ENCODE results near the gene FGF14. TPM values are rescaled to one million over a fixed set of nuclear protein-coding genes. Genes with fewer than 3 reads are reported as not detected.

Gene FGF14
- total and polyA plus RNA-seq, 2 of the 4 experiments (the other 2 are of a cell fraction) = under 0.01 TPM; not detected in 1

- intact Hi-C loops (cut with micrococcal nuclease) = no loop called here
- Histone ChIP-seq H4K20me1 (ENCODE audit: insufficient read depth, low read length) (no peaks in the 10 kb centered on the region), H3K9ac (ENCODE audit: low read depth, low read length) (no peak overlapping the region), H2BK15ac (ENCODE audit: low read depth, low read length) (no peak overlapping the region), H2BK20ac (ENCODE audit: low read depth, low read length) (no peak overlapping the region), H2BK5ac (ENCODE audit: low read depth, low read length, poor library complexity, severe bottlenecking) (no peak overlapping the region), H3K36me3 (ENCODE audit: control insufficient read depth, insufficient read depth, low read length) (no peaks in the 10 kb centered on the region), H4K5ac (ENCODE audit: low read depth, low read length) (no peak overlapping the region), H2BK120ac (ENCODE audit: low read depth, low read length) (no peak overlapping the region), H3K79me1 (ENCODE audit: low read depth in 1 of 2, low read length in 2 of 2) (no peaks in the 10 kb centered on the region), H3K18ac (ENCODE audit: low read depth, low read length) (no peak overlapping the region), H3K4me2 (ENCODE audit: low read depth, low read length) (no peak overlapping the region), H2AK5ac (ENCODE audit: low read depth, low read length) (no peak overlapping the region), H3K27ac (ENCODE audit: insufficient read depth, low read length) (no peak overlapping the region), H3K9me3 (ENCODE audit: control insufficient read depth, insufficient read depth, low read length) (no peaks in the 10 kb centered on the region), H3K9me1 (ENCODE audit: insufficient read depth, low read length) (no peaks in the 10 kb centered on the region), H2AFZ (replicated peaks; ENCODE audit: low read length, poor library complexity) (no peak overlapping the region), H4K8ac (ENCODE audit: low read depth in 2 of 2, low read length in 2 of 2) (no peak overlapping the region), H4K91ac (ENCODE audit: insufficient read depth, low read depth, low read length) (no peak overlapping the region), H3K14ac (replicated peaks; ENCODE audit: low read depth, low read length) (no peak overlapping the region), H3K4me1 (ENCODE audit: control insufficient read depth, insufficient read depth, low read length) (no peaks in the 10 kb centered on the region), H3K4ac (ENCODE audit: low read depth, low read length) (no peak overlapping the region), H3K56ac (ENCODE audit: extremely low read depth, insufficient read depth, low read length) (no peak overlapping the region), H2AK9ac (replicated peaks; ENCODE audit: low read depth, low read length, poor library complexity) (no peak overlapping the region), H3K4me3 (ENCODE audit: insufficient read depth, low read depth, low read length) (no peak overlapping the region), H3K23ac (ENCODE audit: low read depth, low read length) (no peak overlapping the region), H3K27me3 (ENCODE audit: control insufficient read depth, insufficient read depth, low read length) (no peaks in the 10 kb centered on the region; the same call in 1 of the 2 replicates)
- ChIA-PET POLR2A (ENCODE audit: unreplicated experiment) (no interaction called here), CTCF (no interaction called here)
- ATAC-seq (ENCODE audit: low read depth) = no peak
- TF ChIP-seq CTCF (conservative IDR thresholded peaks at IDR 0.05; ENCODE audit: low read depth, low read length) = no peak
- TF ChIP-seq, protein P1, sequence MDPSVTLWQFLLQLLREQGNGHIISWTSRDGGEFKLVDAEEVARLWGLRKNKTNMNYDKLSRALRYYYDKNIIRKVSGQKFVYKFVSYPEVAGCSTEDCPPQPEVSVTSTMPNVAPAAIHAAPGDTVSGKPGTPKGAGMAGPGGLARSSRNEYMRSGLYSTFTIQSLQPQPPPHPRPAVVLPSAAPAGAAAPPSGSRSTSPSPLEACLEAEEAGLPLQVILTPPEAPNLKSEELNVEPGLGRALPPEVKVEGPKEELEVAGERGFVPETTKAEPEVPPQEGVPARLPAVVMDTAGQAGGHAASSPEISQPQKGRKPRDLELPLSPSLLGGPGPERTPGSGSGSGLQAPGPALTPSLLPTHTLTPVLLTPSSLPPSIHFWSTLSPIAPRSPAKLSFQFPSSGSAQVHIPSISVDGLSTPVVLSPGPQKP (IDR thresholded peaks at IDR 0.05; ENCODE audit: borderline replicate concordance, low read depth, low read length) = no peak
- no peak for TF ChIP-seq BHLHE40 (IDR thresholded peaks at IDR 0.05; ENCODE audit: low read depth, low read length)
- no peak for TF ChIP-seq MAZ (IDR thresholded peaks at IDR 0.05; ENCODE audit: borderline replicate concordance, low read depth, low read length)
- no peak for TF ChIP-seq USF2 (IDR thresholded peaks at IDR 0.05; ENCODE audit: low read depth, low read length)
- TF ChIP-seq MAFK (IDR thresholded peaks at IDR 0.05; ENCODE audit: low read depth, low read length) = no peak
- TF ChIP-seq POLR2A (IDR thresholded peaks at IDR 0.05; ENCODE audit: low read depth, low read length) = no peak
- TF ChIP-seq FOS (IDR thresholded peaks at IDR 0.05; ENCODE audit: low read depth, low read length) = no peak
- TF ChIP-seq CEBPB (IDR thresholded peaks at IDR 0.05; ENCODE audit: low read depth, low read length) = no peak
- TF ChIP-seq RAD21 (IDR thresholded peaks at IDR 0.05; ENCODE audit: low read length) = no peak
- TF ChIP-seq RCOR1 (IDR thresholded peaks at IDR 0.05; ENCODE audit: insufficient replicate concordance, low read length) = no peak
- no peak for TF ChIP-seq SMC3 (IDR thresholded peaks at IDR 0.05; ENCODE audit: low read depth, low read length)
- TF ChIP-seq RFX5 (IDR thresholded peaks at IDR 0.05; ENCODE audit: low read depth, low read length) = no peak
- TF ChIP-seq MXI1 (IDR thresholded peaks at IDR 0.05; ENCODE audit: borderline replicate concordance, low read depth, low read length) = no peak
- no peak for TF ChIP-seq CHD1 (IDR thresholded peaks at IDR 0.05; ENCODE audit: low read depth, low read length)
- no peak for DNase-seq
- WGBS, 2 experiments (ENCODE audit: extremely low coverage in 2 of 2, insufficient read length in 1 of 2) = no CpG with 5 or more reads among the region's 3 CpGs
- dilution Hi-C loops (cut with HindIII; ENCODE audit: low sequenced_read_pairs, unreplicated experiment) = no loop called here
- no TSS peak for BruUV-seq (replicated peaks)
- in situ Hi-C loops (cut with MboI; ENCODE audit: low sequenced_read_pairs) = no loop called here
Measured at GRCh38 chr13:102207680-102208342, 194.0 kb downstream of the FGF14 start.

All from IMR-90 (cell line).